Measurements from ENCODE around the gene PLVAP. TPM values are rescaled to one million over a fixed set of nuclear protein-coding genes. Genes with fewer than 3 reads are reported as not detected.

The PLVAP gene
- total RNA-seq, 1 experiment from 2014 or later = 0.08 TPM

DNA sequence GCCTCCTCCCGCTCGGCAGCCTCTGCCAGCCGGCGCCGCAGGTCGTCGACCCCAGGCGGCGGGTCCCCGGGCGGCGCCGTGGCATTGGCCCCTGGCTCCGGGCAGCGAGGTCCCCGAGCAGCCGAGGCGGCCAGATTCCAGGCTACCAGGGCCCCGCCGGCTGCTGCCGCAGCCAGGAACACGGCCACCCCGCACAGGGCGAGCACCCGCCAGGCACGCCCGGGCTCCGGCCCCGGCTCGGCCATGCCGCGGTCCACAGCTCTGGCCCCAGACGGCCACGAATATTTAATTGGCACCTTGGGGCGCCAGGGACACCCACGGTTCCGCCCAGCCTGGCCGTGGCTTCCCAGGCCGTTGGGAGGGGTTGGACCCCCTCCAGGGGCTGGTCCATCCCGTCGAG is 16.8 kb upstream of the PLVAP start, which contains the start of gene CCDC194:
TSS of gene CCDC194 (minus strand) at position 283 of the 400 bp plus-strand sequence. CDS start at position 245, 38 bp downstream.
- TF ChIP-seq SIN3A (IDR thresholded peaks at IDR 0.05; ENCODE audit: borderline replicate concordance, insufficient read depth, low read depth, low read length) = no peak
- ATAC-seq (no peak), DNase-seq (ENCODE audit: low read depth, low spot score) (no peak)
- Histone ChIP-seq H3K27me3 (ENCODE audit: control insufficient read depth, insufficient read depth, low read length) (no peaks in the 10 kb centered on the region), H3K9me3 (ENCODE audit: control insufficient read depth, insufficient read depth, low read depth, low read length) (no peaks in the 10 kb centered on the region; the same call in 1 of the 2 replicates), H3K4me3 (ENCODE audit: low read depth in 2 of 2, low read length in 2 of 2) (no peak within 1 kb of the TSS), H3K36me3 (ENCODE audit: control insufficient read depth, insufficient read depth, low read length) (no peaks in the 10 kb centered on the region), H3K4me1 (ENCODE audit: control insufficient read depth, insufficient read depth, low read length) (peaks cover 5% of the 10 kb centered on the region), H3K27ac (ENCODE audit: low read length) (no peak within 1 kb of the TSS; the same call in 1 of the 2 replicates)
- in situ Hi-C loops (cut with HindIII; ENCODE audit: low pct_unique_long_range_greater_than_20kb, low sequenced_read_pairs) (no loop called here), intact Hi-C loops (cut with micrococcal nuclease; ENCODE audit: unreplicated experiment) (loop anchor here (10.0 kb wide), 1 partner anchor 71 kb away; the partner anchor contains the start of gene NXNL1)
- no TSS peak for BruUV-seq (replicated peaks)
- ChIA-PET POLR2A (no interaction called here), CTCF (no interaction called here)

DNA sequence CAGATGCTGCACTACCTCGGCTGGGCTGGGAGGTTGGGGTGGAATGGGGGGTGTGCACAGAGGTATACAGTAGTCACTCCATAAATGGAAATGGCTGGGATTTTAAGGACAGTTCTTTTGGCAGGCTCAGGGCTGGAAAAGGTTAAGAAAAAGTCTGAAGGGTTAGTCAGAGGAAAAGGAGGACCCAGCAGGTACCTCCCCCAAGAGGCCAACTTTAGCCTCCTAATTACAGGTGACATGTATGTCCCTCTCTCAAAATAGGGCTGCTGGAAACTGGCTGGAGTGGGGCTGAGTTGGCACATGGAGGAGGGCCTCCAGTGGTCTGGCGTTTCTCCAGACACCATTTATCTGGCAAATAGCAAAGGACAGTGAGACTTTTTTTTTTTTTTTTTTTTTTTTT is 15.9 kb upstream of the PLVAP start:
- Histone ChIP-seq H3K27ac (ENCODE audit: low read length) (no peak overlapping the region), H3K36me3 (ENCODE audit: control insufficient read depth, insufficient read depth, low read length) (no peaks in the 10 kb centered on the region), H3K9me3 (ENCODE audit: control insufficient read depth, insufficient read depth, low read depth, low read length) (no peaks in the 10 kb centered on the region; the same call in 1 of the 2 replicates), H3K27me3 (ENCODE audit: control insufficient read depth, insufficient read depth, low read length) (no peaks in the 10 kb centered on the region), H3K4me1 (ENCODE audit: control insufficient read depth, insufficient read depth, low read length) (peaks cover 5% of the 10 kb centered on the region), H3K4me3 (ENCODE audit: low read depth in 2 of 2, low read length in 2 of 2) (no peak overlapping the region)
- DNase-seq (ENCODE audit: low read depth, low spot score) = no peak
- ChIA-PET CTCF (no interaction called here), POLR2A (no interaction called here)
- in situ Hi-C loops (cut with HindIII; ENCODE audit: low pct_unique_long_range_greater_than_20kb, low sequenced_read_pairs) (no loop called here), intact Hi-C loops (cut with micrococcal nuclease; ENCODE audit: unreplicated experiment) (loop anchor here (10.0 kb wide), 1 partner anchor 72 kb away; the partner anchor contains the start of gene NXNL1)
- no peak for ATAC-seq
- no peak for TF ChIP-seq TCF7L2 (IDR thresholded peaks at IDR 0.05; ENCODE audit: low read depth, low read length)
- TF ChIP-seq, protein P1, sequence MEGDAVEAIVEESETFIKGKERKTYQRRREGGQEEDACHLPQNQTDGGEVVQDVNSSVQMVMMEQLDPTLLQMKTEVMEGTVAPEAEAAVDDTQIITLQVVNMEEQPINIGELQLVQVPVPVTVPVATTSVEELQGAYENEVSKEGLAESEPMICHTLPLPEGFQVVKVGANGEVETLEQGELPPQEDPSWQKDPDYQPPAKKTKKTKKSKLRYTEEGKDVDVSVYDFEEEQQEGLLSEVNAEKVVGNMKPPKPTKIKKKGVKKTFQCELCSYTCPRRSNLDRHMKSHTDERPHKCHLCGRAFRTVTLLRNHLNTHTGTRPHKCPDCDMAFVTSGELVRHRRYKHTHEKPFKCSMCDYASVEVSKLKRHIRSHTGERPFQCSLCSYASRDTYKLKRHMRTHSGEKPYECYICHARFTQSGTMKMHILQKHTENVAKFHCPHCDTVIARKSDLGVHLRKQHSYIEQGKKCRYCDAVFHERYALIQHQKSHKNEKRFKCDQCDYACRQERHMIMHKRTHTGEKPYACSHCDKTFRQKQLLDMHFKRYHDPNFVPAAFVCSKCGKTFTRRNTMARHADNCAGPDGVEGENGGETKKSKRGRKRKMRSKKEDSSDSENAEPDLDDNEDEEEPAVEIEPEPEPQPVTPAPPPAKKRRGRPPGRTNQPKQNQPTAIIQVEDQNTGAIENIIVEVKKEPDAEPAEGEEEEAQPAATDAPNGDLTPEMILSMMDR (IDR thresholded peaks at IDR 0.05) = no peak
- TF ChIP-seq, protein P2, sequence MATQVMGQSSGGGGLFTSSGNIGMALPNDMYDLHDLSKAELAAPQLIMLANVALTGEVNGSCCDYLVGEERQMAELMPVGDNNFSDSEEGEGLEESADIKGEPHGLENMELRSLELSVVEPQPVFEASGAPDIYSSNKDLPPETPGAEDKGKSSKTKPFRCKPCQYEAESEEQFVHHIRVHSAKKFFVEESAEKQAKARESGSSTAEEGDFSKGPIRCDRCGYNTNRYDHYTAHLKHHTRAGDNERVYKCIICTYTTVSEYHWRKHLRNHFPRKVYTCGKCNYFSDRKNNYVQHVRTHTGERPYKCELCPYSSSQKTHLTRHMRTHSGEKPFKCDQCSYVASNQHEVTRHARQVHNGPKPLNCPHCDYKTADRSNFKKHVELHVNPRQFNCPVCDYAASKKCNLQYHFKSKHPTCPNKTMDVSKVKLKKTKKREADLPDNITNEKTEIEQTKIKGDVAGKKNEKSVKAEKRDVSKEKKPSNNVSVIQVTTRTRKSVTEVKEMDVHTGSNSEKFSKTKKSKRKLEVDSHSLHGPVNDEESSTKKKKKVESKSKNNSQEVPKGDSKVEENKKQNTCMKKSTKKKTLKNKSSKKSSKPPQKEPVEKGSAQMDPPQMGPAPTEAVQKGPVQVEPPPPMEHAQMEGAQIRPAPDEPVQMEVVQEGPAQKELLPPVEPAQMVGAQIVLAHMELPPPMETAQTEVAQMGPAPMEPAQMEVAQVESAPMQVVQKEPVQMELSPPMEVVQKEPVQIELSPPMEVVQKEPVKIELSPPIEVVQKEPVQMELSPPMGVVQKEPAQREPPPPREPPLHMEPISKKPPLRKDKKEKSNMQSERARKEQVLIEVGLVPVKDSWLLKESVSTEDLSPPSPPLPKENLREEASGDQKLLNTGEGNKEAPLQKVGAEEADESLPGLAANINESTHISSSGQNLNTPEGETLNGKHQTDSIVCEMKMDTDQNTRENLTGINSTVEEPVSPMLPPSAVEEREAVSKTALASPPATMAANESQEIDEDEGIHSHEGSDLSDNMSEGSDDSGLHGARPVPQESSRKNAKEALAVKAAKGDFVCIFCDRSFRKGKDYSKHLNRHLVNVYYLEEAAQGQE (IDR thresholded peaks at IDR 0.05; ENCODE audit: insufficient read depth in 1 of 2, low read depth in 2 of 2, low read length in 1 of 2) = no peak
- no peak for TF ChIP-seq POLR2AphosphoS5 (IDR thresholded peaks at IDR 0.05; ENCODE audit: low read depth, low read length)
- no peak for TF ChIP-seq SIN3A (IDR thresholded peaks at IDR 0.05; ENCODE audit: borderline replicate concordance, insufficient read depth, low read depth, low read length)
- BruUV-seq (replicated peaks) = no TSS peak
